ENCODE measurements around the gene C16orf46. TPM values are rescaled to one million over a fixed set of nuclear protein-coding genes. Genes with fewer than 3 reads are reported as not detected.
A peak's percentile ranks its signal among the peaks of the same experiment; 100 is the strongest.

C16orf46 gene
- total RNA-seq, 1 experiment from 2014 or later = 0.69 TPM

DNA sequence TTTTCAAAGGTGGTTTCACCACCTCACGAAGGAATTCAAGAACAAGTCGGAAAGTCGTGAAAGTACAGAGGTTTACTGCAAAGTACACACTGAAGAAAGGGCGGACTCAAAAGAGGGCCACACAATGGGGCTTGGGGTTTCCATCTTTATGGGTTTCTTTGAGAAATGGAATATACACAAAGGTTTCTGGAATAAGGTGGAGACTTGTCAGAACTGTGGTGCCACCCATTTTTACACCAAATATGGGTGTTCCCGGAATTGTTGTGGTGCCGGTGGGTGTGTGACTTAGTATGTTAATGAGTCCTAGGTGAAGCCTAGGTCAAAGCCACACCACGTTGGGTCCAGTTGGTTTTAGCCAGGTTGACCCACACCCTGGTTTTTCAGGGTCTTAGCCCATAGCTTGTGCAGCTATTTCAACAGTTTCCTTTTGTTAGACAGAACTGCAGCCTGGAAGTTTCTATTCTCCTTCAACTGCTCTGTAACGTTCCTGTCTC, 19.7 kb upstream of the C16orf46 start:
- H3K36me3 ChIP-seq (replicated peaks; ENCODE audit: control insufficient read depth, insufficient read depth, low read length) = no peaks in the 10 kb centered on the region; the same call in 1 of the 2 replicates
- no peaks in the 10 kb centered on the region for H3K27me3 ChIP-seq (ENCODE audit: control insufficient read depth, insufficient read depth, low read length)
- no peak for DNase-seq
- no peak overlapping the region for H3K4me3 ChIP-seq (ENCODE audit: insufficient read depth, low read depth, low read length)

DNA sequence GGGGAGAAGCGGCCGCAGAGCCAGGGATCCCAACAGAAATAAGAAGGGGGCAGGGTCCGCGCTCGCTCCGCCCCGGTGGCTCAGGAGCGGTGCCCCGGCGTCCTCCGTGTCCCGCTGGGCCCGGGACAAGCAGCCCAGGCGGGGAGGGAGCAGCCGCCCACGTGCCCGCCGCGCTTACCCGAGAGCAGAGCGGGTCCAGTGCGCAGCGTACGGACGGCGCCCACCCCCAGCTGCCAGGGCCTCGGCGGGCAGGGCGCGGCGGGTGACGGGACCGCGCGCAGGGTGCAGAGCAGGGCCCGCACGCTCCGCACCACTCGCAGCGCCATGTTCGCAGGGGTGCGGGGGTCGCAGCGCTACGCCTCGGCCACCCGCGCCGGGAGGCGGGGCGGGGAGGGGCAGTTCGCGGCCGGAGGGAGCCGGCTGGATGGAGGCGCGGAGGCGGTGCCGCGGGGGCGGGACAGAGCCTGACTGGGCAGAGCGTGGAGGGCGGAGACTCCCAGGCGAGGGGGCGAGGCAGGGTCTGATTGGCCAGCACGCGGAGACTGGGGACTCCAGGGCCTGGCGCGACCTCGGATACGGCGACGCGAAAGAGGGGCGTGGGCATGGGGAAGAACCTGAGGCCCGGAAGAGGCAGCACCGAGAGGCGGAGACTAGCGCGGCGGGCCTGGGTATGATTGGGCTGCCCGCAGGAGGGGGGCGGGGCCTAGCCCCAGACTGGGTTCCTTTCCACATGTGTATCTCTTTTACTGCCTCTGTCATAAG, 19.1 kb upstream of the C16orf46 start, which contains the start of gene GCSH:
Gene GCSH (minus strand): TSS at position 443 of the 762 bp plus-strand sequence. CDS start 117 bp downstream, at position 326.
- Histone ChIP-seq H3K27me3 (ENCODE audit: control insufficient read depth, insufficient read depth, low read length) (no peaks in the 10 kb centered on the region), H3K36me3 (replicated peaks; ENCODE audit: control insufficient read depth, insufficient read depth, low read length) (no peaks in the 10 kb centered on the region; the same call in none of the 2 replicates), H3K4me3 (ENCODE audit: insufficient read depth, low read depth, low read length) (peak within 1 kb of the TSS; percentile 86)
- DNase-seq = peak; percentile 99

DNA sequence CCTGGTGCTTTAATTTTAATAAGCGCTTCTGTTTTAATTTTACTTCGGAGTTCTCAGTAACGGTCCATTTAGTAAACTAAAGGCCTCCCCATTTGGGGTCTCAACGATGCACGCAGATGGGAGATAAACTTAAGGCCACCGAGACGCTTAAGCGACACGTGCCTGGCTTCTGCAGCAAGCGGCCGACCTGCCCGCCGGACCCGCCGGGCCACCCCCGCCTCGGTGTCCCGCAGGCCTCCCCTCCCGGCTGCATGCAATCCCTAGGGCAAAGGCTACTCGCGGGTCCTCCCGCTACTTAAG, 18.6 kb upstream of the C16orf46 start:
- no peak for DNase-seq
- Histone ChIP-seq H3K27me3 (ENCODE audit: control insufficient read depth, insufficient read depth, low read length) (no peaks in the 10 kb centered on the region), H3K36me3 (replicated peaks; ENCODE audit: control insufficient read depth, insufficient read depth, low read length) (no peaks in the 10 kb centered on the region; the same call in none of the 2 replicates), H3K4me3 (ENCODE audit: insufficient read depth, low read depth, low read length) (peak overlapping the region; percentile 86)

DNA sequence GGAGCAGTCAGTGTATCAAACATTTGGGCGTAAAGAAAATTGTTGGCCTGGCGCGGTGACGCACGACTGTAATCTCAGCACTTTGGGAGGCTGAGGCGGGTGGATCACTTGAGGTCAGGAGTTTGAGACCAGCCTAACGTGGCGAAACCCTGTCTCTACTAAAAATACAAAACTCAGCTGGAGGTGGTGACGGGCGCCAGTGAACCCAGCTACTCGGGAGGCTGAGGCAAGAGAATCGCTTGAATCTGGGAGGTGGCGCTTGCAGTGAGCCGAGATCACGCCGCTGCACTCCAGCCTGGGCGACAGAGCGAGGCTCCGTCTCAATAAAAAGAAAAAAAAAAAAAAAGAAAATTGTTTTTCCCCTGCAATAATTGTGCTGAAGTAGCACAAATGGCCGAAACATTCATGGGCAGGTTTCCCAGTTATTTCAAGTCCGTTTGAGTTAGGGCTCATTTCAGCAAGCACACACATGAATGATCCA, 17.8 kb upstream of the C16orf46 start:
- peak overlapping the region; percentile 86 for H3K4me3 ChIP-seq (ENCODE audit: insufficient read depth, low read depth, low read length)
- H3K36me3 ChIP-seq (replicated peaks; ENCODE audit: control insufficient read depth, insufficient read depth, low read length) = no peaks in the 10 kb centered on the region; the same call in none of the 2 replicates
- DNase-seq = no peak
- H3K27me3 ChIP-seq (ENCODE audit: control insufficient read depth, insufficient read depth, low read length) = no peaks in the 10 kb centered on the region

- Histone ChIP-seq H3K36me3 (replicated peaks; ENCODE audit: control insufficient read depth, insufficient read depth, low read length) (peaks cover 3% of the 10 kb centered on the region), H3K4me3 (ENCODE audit: insufficient read depth, low read depth, low read length) (no peak overlapping the region), H3K27me3 (ENCODE audit: control insufficient read depth, insufficient read depth, low read length) (no peaks in the 10 kb centered on the region)
- no peak for DNase-seq
These were observed 11.8 kb upstream of the C16orf46 start for GRCh38 chr16:81088836-81089235.

GRCh38 chr16:81081014-81081413, 4.0 kb upstream of the C16orf46 start:
- DNase-seq = no peak
- no peaks in the 10 kb centered on the region for H3K27me3 ChIP-seq (ENCODE audit: control insufficient read depth, insufficient read depth, low read length)
- no peak overlapping the region for H3K4me3 ChIP-seq (ENCODE audit: insufficient read depth, low read depth, low read length)
- no peaks in the 10 kb centered on the region; the same call in none of the 2 replicates for H3K36me3 ChIP-seq (replicated peaks; ENCODE audit: control insufficient read depth, insufficient read depth, low read length)

- no peaks in the 10 kb centered on the region; the same call in none of the 2 replicates for H3K36me3 ChIP-seq (replicated peaks; ENCODE audit: control insufficient read depth, insufficient read depth, low read length)
- no peak for DNase-seq
- no peak overlapping the region for H3K4me3 ChIP-seq (ENCODE audit: insufficient read depth, low read depth, low read length)
- H3K27me3 ChIP-seq (ENCODE audit: control insufficient read depth, insufficient read depth, low read length) = no peaks in the 10 kb centered on the region; the same call in 1 of the 2 replicates
These were observed 3.2 kb upstream of the C16orf46 start for GRCh38 chr16:81080233-81080632.

DNA sequence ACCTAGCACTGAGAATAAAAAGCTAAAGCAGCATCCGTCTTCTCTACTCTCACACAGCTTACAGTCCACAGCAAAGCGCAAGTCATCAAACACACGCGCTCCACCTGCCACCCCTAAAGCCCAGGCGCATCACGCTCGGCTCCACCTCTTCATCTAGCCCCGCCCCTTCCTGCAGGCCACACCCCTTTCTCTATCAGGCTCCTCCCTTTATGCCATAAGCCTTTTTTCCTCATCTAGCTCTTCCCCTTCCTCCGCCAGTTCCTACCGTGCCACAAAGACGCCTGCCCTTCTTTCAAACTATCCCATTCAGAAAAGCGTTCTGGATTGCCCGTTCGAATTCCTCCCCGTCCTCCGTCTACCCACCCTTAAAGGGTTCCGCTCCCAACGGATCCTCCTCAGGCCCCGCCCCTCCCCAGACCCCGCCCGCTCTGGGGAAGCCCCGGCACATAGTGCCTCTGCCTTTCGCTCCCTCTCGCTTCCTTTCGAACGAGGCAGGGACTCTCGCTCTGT, 417 bp downstream of the C16orf46 start:
- H3K4me3 ChIP-seq (ENCODE audit: insufficient read depth, low read depth, low read length) = peak overlapping the region; percentile 70
- DNase-seq = peak; percentile 91
- no peaks in the 10 kb centered on the region; the same call in 1 of the 2 replicates for H3K27me3 ChIP-seq (ENCODE audit: control insufficient read depth, insufficient read depth, low read length)
- no peaks in the 10 kb centered on the region; the same call in 1 of the 2 replicates for H3K36me3 ChIP-seq (replicated peaks; ENCODE audit: control insufficient read depth, insufficient read depth, low read length)

- no peaks in the 10 kb centered on the region; the same call in 1 of the 2 replicates for H3K27me3 ChIP-seq (ENCODE audit: control insufficient read depth, insufficient read depth, low read length)
- no peak overlapping the region for H3K4me3 ChIP-seq (ENCODE audit: insufficient read depth, low read depth, low read length)
- DNase-seq = peak; percentile 17
- no peaks in the 10 kb centered on the region for H3K36me3 ChIP-seq (replicated peaks; ENCODE audit: control insufficient read depth, insufficient read depth, low read length)
These were observed 3.3 kb downstream of the C16orf46 start for GRCh38 chr16:81073560-81074330.

- Histone ChIP-seq H3K36me3 (replicated peaks; ENCODE audit: control insufficient read depth, insufficient read depth, low read length) (no peaks in the 10 kb centered on the region), H3K27me3 (ENCODE audit: control insufficient read depth, insufficient read depth, low read length) (no peaks in the 10 kb centered on the region; the same call in 1 of the 2 replicates), H3K4me3 (ENCODE audit: insufficient read depth, low read depth, low read length) (no peak overlapping the region)
- DNase-seq = no peak
These were observed 5.2 kb downstream of the C16orf46 start for GRCh38 chr16:81071805-81072204.

- Histone ChIP-seq H3K36me3 (replicated peaks; ENCODE audit: control insufficient read depth, insufficient read depth, low read length) (no peaks in the 10 kb centered on the region), H3K4me3 (ENCODE audit: insufficient read depth, low read depth, low read length) (no peak overlapping the region), H3K27me3 (ENCODE audit: control insufficient read depth, insufficient read depth, low read length) (no peaks in the 10 kb centered on the region; the same call in 1 of the 2 replicates)
- no peak for DNase-seq
These were observed 6.1 kb downstream of the C16orf46 start for GRCh38 chr16:81070979-81071378.

DNA sequence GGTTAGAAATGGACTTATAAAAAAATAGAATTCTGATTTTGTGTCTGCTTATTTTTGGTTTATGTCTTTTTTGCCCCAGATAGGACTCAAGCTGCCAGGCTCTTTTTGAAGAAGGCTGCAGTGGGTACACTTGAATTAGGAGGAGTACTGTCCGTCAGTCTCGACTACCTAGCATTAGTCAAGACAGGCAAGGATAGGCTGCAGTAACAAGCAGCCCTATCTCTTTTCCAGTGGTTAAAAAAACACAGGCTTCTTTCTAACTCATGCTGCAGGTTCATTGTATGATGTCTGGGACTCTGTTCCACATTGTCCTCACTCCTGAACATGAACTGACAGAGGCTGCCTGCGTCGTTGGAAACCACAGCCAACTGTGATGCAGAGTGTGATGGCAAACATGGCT, 8.0 kb downstream of the C16orf46 start:
- no peak overlapping the region for H3K4me3 ChIP-seq (ENCODE audit: insufficient read depth, low read depth, low read length)
- no peaks in the 10 kb centered on the region for H3K36me3 ChIP-seq (replicated peaks; ENCODE audit: control insufficient read depth, insufficient read depth, low read length)
- H3K27me3 ChIP-seq (ENCODE audit: control insufficient read depth, insufficient read depth, low read length) = no peaks in the 10 kb centered on the region
- no peak for DNase-seq

DNA sequence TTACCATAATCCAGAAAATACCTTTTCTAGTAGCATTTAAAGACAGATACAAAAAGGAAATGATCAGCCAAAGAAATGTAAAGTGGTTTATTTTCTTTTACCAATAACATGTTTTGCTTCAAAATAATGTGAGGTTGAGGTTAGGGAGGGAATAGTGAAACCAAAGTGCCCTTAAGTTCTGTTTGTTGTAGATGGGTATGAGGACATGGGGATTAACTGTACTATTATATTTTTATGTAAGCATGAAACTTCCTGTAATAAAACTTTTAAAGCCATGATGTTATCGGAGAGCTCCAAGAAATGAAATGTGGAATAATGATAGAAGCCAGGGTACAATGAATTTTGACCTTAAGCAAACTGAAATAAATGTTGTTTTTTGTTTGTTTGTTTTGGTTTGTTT, 9.9 kb downstream of the C16orf46 start:
- Histone ChIP-seq H3K27me3 (ENCODE audit: control insufficient read depth, insufficient read depth, low read length) (no peaks in the 10 kb centered on the region), H3K36me3 (replicated peaks; ENCODE audit: control insufficient read depth, insufficient read depth, low read length) (no peaks in the 10 kb centered on the region), H3K4me3 (ENCODE audit: insufficient read depth, low read depth, low read length) (no peak overlapping the region)
- DNase-seq = no peak

DNA sequence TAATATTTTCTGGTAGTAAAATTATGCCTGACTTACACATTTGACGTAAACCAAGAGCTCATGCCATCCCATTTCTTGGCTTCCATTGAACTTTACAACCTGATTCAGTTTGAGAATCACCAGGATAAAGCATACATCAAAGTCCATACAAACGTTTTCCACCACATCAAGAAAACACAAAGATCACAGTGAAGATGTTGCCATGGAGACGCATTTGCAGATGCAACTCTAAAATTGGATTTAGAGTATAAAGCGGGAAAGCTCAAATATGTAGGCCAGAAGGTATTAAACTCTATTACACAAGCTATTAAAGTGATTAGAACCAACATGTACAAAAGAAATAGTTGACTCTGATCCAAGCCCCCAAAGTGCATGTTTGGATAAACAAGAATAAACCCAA, 10.4 kb downstream of the C16orf46 start:
- H3K36me3 ChIP-seq (replicated peaks; ENCODE audit: control insufficient read depth, insufficient read depth, low read length) = no peaks in the 10 kb centered on the region
- H3K4me3 ChIP-seq (ENCODE audit: insufficient read depth, low read depth, low read length) = no peak overlapping the region
- H3K27me3 ChIP-seq (ENCODE audit: control insufficient read depth, insufficient read depth, low read length) = no peaks in the 10 kb centered on the region
- DNase-seq = no peak

Data from H7 (cell line).